Thoracic aorta (tissue), 2 donors: ENCODE results near the gene DLG1. TPM values are rescaled to one million over a fixed set of nuclear protein-coding genes. Genes with fewer than 3 reads are reported as not detected.

Experiments used
- ATAC-seq: fragments of 150-250 bp; one replicate; pipeline ENCODE4 v1.8.0; 2017; ENCODE audit warnings: low read depth; ENCODE audit not compliant: insufficient number of reproducible peaks, low FRiP score
- DNase-seq: peaks from one replicate; pipeline ENCODE4 v3.0.0-alpha.2; 2020; ENCODE audit warnings: low spot score
- H3K27ac ChIP-seq, 2 donors: fragments of 200-600 bp; sonication (generic); 1 replicate in 1 of 2; 2 replicates in 1 of 2; pipeline ENCODE4 v1.5.1; 2016; ENCODE audit warnings: mild to moderate bottlenecking in 2 of 2, moderate library complexity in 2 of 2
- H3K27me3 ChIP-seq: fragments of 200-600 bp; sonication (generic); replicated peaks from 2 replicates; pipeline ENCODE4 v1.6.0; 2016; ENCODE audit warnings: mild to moderate bottlenecking; ENCODE audit not compliant: insufficient read depth
- H3K36me3 ChIP-seq: fragments of 200-600 bp; sonication (generic); one replicate; pipeline ENCODE4 v1.5.1; 2016
- H3K4me1 ChIP-seq, 2 donors: fragments of 200-600 bp; sonication (generic); 1 replicate in 1 of 2; 2 replicates in 1 of 2; pipeline versions ENCODE4 v1.5.1 to v1.6.0; 2016; ENCODE audit warnings: low read depth in 2 of 2, mild to moderate bottlenecking in 1 of 2; ENCODE audit not compliant: control insufficient read depth in 1 of 2
- H3K4me3 ChIP-seq: fragments of 200-600 bp; sonication (generic); 2 replicates; pipeline ENCODE4 v1.5.1; 2016; ENCODE audit warnings: mild to moderate bottlenecking
- H3K9me3 ChIP-seq: fragments of 200-600 bp; sonication (generic); 2 replicates; pipeline ENCODE4 v1.5.1; 2016
- CTCF ChIP-seq: fragments of 200-600 bp; sonication (generic); IDR thresholded peaks from one replicate; pipeline ENCODE4 v1.5.1; 2019; ENCODE audit warnings: antibody characterized with exemption
- total RNA-seq, 2 donors: library from RNA; depleted of rRNA; stranded (reverse); fragments of >200 nt; gene quantifications; one replicate each; pipeline versions ENCODE4 v1.1.0 to v1.2.3, GENCODE V29; 2016

The DLG1 gene
- total RNA-seq, 2 donors from 2014 or later = 46.4 to 67.8 TPM

GRCh38 chr3:197173620-197174019, 124.8 kb downstream of the DLG1 start:
- TF ChIP-seq CTCF = no peak
- no peak overlapping the region for H3K27ac ChIP-seq
- H3K4me1 ChIP-seq = no peaks in the 10 kb centered on the region
- H3K4me3 ChIP-seq = no peak overlapping the region
- H3K9me3 ChIP-seq = no peaks in the 10 kb centered on the region
- H3K27me3 ChIP-seq = no peaks in the 10 kb centered on the region
- no peaks in the 10 kb centered on the region for H3K36me3 ChIP-seq
- DNase-seq (no peak), ATAC-seq (no peak)

GRCh38 chr3:197171481-197172067, 126.8 kb downstream of the DLG1 start:
- Histone ChIP-seq H3K27ac (no peak overlapping the region), H3K4me1 (no peaks in the 10 kb centered on the region), H3K4me3 (no peak overlapping the region), H3K9me3 (no peaks in the 10 kb centered on the region), H3K27me3 (no peaks in the 10 kb centered on the region), H3K36me3 (no peaks in the 10 kb centered on the region)
- no peak for DNase-seq
- ATAC-seq = no peak
- TF ChIP-seq CTCF = no peak

- no peak for TF ChIP-seq CTCF
- Histone ChIP-seq H3K4me1 (no peaks in the 10 kb centered on the region), H3K9me3 (no peaks in the 10 kb centered on the region), H3K4me3 (no peak overlapping the region), H3K27me3 (no peaks in the 10 kb centered on the region), H3K36me3 (no peaks in the 10 kb centered on the region), H3K27ac (no peak overlapping the region)
- no peak for ATAC-seq
- DNase-seq = no peak
Observed at GRCh38 chr3:197169028-197169427, 129.4 kb downstream of the DLG1 start.

GRCh38 chr3:197168606-197169005, 129.8 kb downstream of the DLG1 start:
- no peak for ATAC-seq

GRCh38 chr3:197168063-197168462, 130.3 kb downstream of the DLG1 start:
- DNase-seq = no peak
- no peaks in the 10 kb centered on the region for H3K9me3 ChIP-seq
- H3K4me3 ChIP-seq = no peak overlapping the region
- H3K4me1 ChIP-seq = no peaks in the 10 kb centered on the region
- H3K36me3 ChIP-seq = no peaks in the 10 kb centered on the region
- no peak overlapping the region for H3K27ac ChIP-seq
- no peak for TF ChIP-seq CTCF
- ATAC-seq = no peak
- no peaks in the 10 kb centered on the region for H3K27me3 ChIP-seq

More at GRCh38 chr3:197168606-197169005, 129.8 kb downstream of the DLG1 start:
- no peak for TF ChIP-seq CTCF
- Histone ChIP-seq H3K27ac (no peak overlapping the region), H3K4me1 (no peaks in the 10 kb centered on the region), H3K36me3 (no peaks in the 10 kb centered on the region), H3K4me3 (no peak overlapping the region), H3K27me3 (no peaks in the 10 kb centered on the region), H3K9me3 (no peaks in the 10 kb centered on the region)
- DNase-seq = no peak
